Neural crest cell (in vitro differentiated cells): Measurements from ENCODE around the gene GLS. TPM values are rescaled to one million over a fixed set of nuclear protein-coding genes. Genes with fewer than 3 reads are reported as not detected.

Experiments
- DNase-seq: peaks from one replicate; pipeline ENCODE4 v3.0.0; 2021; ENCODE audit warnings: low read depth, mixed read lengths, low spot score
- H3K27ac Mint-ChIP-seq: one replicate; pipeline ENCODE4 v1.8.0; 2021; ENCODE audit warnings: mild to moderate bottlenecking, mixed read lengths; ENCODE audit not compliant: unreplicated experiment
- H3K27me3 Mint-ChIP-seq: 2 replicates; pipeline ENCODE4 v1.8.0; 2021; ENCODE audit warnings: low read depth, mild to moderate bottlenecking, mixed read lengths
- H3K36me3 Mint-ChIP-seq: 2 replicates; pipeline ENCODE4 v1.8.0; 2021; ENCODE audit warnings: low read depth, mild to moderate bottlenecking, mixed read lengths
- H3K4me1 Mint-ChIP-seq: 2 replicates; pipeline ENCODE4 v1.8.0; 2021; ENCODE audit warnings: mixed read lengths
- H3K4me3 Mint-ChIP-seq: one replicate; pipeline ENCODE4 v1.8.0; 2021; ENCODE audit warnings: mild to moderate bottlenecking, mixed read lengths
- H3K9me3 Mint-ChIP-seq: 2 replicates; pipeline ENCODE4 v1.8.0; 2021; ENCODE audit warnings: mixed read lengths
- CTCF ChIP-seq: fragments of 200-600 bp; sonication (generic); conservative IDR thresholded peaks from 2 replicates; pipeline ENCODE4 v1.5.0; 2021; ENCODE audit warnings: antibody characterized with exemption, mild to moderate bottlenecking
- total RNA-seq: library from RNA; stranded (reverse); gene quantifications from 2 replicates; pipeline ENCODE4 v1.2.1, GENCODE V29; 2021

GLS gene
- total RNA-seq, 1 donor from 2014 or later = 85.6 TPM

GRCh38 chr2:190996338-190996946, 115.8 kb downstream of the GLS start:
- Mint-ChIP-seq H3K4me1 (no peaks in the 10 kb centered on the region), H3K27me3 (no peaks in the 10 kb centered on the region), H3K9me3 (no peaks in the 10 kb centered on the region), H3K27ac (no peak overlapping the region), H3K4me3 (no peak overlapping the region), H3K36me3 (peaks cover 31% of the 10 kb centered on the region)
- no peak for DNase-seq
- peak; percentile 65 for TF ChIP-seq CTCF

- Mint-ChIP-seq H3K27ac (no peak overlapping the region), H3K36me3 (peaks cover 31% of the 10 kb centered on the region), H3K27me3 (no peaks in the 10 kb centered on the region), H3K9me3 (no peaks in the 10 kb centered on the region), H3K4me3 (no peak overlapping the region), H3K4me1 (no peaks in the 10 kb centered on the region)
- TF ChIP-seq CTCF = no peak
- no peak for DNase-seq
Observed at GRCh38 chr2:190996947-190997346, 116.3 kb downstream of the GLS start.

GRCh38 chr2:190997526-190998113, 117.0 kb downstream of the GLS start:
- no peak for TF ChIP-seq CTCF
- no peaks in the 10 kb centered on the region for H3K27me3 Mint-ChIP-seq
- no peak overlapping the region for H3K4me3 Mint-ChIP-seq
- no peaks in the 10 kb centered on the region for H3K4me1 Mint-ChIP-seq
- H3K36me3 Mint-ChIP-seq = peaks cover 31% of the 10 kb centered on the region
- H3K9me3 Mint-ChIP-seq = no peaks in the 10 kb centered on the region
- H3K27ac Mint-ChIP-seq = no peak overlapping the region
- no peak for DNase-seq

- no peak for DNase-seq
- no peaks in the 10 kb centered on the region for H3K27me3 Mint-ChIP-seq
- no peak for TF ChIP-seq CTCF
- H3K9me3 Mint-ChIP-seq = no peaks in the 10 kb centered on the region
- H3K4me1 Mint-ChIP-seq = no peaks in the 10 kb centered on the region
- H3K27ac Mint-ChIP-seq = no peak overlapping the region
- peaks cover 33% of the 10 kb centered on the region for H3K36me3 Mint-ChIP-seq
- H3K4me3 Mint-ChIP-seq = no peak overlapping the region
Observed at GRCh38 chr2:190999058-190999457, 118.4 kb downstream of the GLS start.

GRCh38 chr2:190999949-191000665, 119.5 kb downstream of the GLS start:
- Mint-ChIP-seq H3K4me1 (no peaks in the 10 kb centered on the region), H3K36me3 (peaks cover 33% of the 10 kb centered on the region), H3K9me3 (no peaks in the 10 kb centered on the region), H3K4me3 (no peak overlapping the region), H3K27ac (no peak overlapping the region), H3K27me3 (no peaks in the 10 kb centered on the region)
- no peak for DNase-seq
- no peak for TF ChIP-seq CTCF
